22Rv1 (cell line): ENCODE results near the gene HIVEP2.

Source experiments
- H3K27ac ChIP-seq: fragments of 450-650 bp; 2 replicates; pipeline ENCODE4 v1.5.1; 2017
- CTCF ChIP-seq: fragments of 450-650 bp; IDR thresholded peaks from 2 replicates; pipeline ENCODE4 v1.5.1; 2017; ENCODE audit warnings: mild to moderate bottlenecking
- ZFX ChIP-seq: fragments of 450-650 bp; IDR thresholded peaks from 2 replicates; pipeline ENCODE4 v1.6.1; 2017; ENCODE audit warnings: antibody characterized with exemption, borderline replicate concordance

HIVEP2 gene

GRCh38 chr6:142953373-142954273 is 8.6 kb upstream of the HIVEP2 start:
- no peak for TF ChIP-seq ZFX
- no peak for TF ChIP-seq CTCF
- H3K27ac ChIP-seq: no peak overlapping the region

- TF ChIP-seq CTCF (no peak), ZFX (no peak)
- no peak overlapping the region for H3K27ac ChIP-seq
These were observed 7.6 kb upstream of the HIVEP2 start for GRCh38 chr6:142952614-142953013.

- TF ChIP-seq CTCF (no peak), ZFX (no peak)
- no peak overlapping the region for H3K27ac ChIP-seq
These were observed 5.3 kb upstream of the HIVEP2 start for GRCh38 chr6:142950291-142950690.

GRCh38 chr6:142947714-142948480 is 2.9 kb upstream of the HIVEP2 start:
- TF ChIP-seq ZFX: no peak
- TF ChIP-seq CTCF: no peak
- no peak overlapping the region for H3K27ac ChIP-seq

DNA sequence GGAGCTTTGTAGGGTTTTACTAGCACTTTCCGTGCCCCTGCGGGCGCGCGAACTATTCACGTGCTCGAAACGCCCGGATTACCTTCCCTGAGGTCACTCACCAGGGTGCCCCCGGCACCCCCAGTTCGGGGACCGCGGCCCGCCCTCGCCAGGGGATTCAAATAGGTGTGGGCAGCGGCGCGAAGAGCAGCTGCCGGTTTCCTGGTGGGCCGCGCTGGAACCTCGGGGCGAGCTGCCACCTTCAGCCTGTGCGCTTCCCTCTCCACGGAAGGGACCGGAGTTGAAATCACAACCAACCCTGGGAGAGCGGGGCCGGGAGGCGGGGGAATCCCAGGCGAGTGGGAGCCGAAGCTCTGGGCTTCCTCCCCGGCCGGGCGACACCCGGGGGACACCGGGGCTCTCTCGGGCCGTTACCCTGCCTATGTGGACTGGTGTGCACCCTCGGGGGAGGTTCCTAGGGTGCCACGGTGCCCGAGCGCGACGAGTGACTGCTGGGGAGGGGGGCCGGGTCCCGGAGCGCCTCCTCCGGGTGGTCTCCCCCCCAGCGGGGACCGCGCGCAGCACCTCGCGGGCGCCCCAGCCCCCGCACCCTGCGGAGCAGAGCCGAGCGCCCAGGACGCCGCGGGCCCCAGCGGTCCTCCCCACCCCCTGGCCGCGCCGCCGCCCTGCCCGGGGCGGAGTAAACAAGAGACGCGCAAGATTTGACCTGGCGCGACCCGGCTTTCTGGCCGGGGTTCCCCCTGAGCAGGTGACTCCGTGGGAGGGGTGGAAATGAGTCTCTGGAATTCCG is 2.1 kb upstream of the HIVEP2 start:
- H3K27ac ChIP-seq: peak overlapping the region; percentile 90
- no peak for TF ChIP-seq ZFX
- TF ChIP-seq CTCF: no peak

DNA sequence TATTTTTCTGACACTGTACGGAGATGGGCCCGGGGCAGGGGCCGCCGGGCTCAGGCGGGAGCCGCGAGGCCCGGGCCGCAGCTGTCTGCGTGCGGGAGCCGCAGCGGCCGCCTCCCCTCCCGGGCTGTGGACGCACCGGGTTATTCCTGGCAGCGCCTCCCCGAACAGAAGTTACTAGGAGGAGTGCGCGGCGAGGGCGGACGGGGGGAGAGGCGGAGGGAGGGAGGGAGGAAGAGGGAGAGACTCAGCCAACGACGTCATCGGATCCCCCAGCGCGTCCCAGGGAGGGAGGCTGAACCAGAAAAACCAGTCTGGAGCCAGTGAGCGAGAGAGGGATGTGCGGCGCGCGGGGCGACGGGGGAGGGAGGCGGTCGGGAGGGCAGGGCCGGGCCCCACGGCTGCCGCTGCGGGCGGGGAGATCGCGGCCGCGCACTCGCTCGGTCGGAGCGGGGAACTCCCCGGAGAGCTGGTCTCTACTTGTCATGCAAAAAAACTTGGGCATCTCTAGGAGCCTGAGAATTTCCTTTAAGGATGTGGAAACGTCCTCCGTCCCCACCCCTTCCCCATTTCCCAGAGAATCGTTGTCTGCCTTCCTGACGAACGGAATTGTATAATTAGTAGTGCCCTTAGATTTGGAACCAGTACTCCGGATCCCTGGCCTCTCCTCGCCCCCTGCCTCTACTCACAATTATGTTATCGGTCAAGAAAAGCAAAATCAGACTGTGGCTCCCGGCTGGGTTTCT is 1.4 kb upstream of the HIVEP2 start:
- peak overlapping the region; percentile 90 for H3K27ac ChIP-seq

More for the DNA sequence above, 1.4 kb upstream of the HIVEP2 start:
- TF ChIP-seq CTCF: no peak
- no peak for TF ChIP-seq ZFX
